SK-N-SH treated with all-trans-retinoic acid at 6 μM for 48 hours (cell line): ENCODE data around the gene ENTR1.

Source experiments
- ARNTL ChIP-seq: fragments of 450-650 bp; formaldehyde crosslinking; IDR thresholded peaks from 2 replicates; pipeline ENCODE4 v1.5.0; 2020; ENCODE audit warnings: low read depth, mild to moderate bottlenecking, moderate library complexity, borderline replicate concordance
- BACH2 ChIP-seq: fragments of 250-450 bp; sonication (Bioruptor Pico); IDR thresholded peaks from 2 replicates; pipeline ENCODE4 v1.9.0; 2021; ENCODE audit warnings: mild to moderate bottlenecking, borderline replicate concordance
- ISL1 ChIP-seq: fragments of 250-450 bp; sonication (Bioruptor Pico); IDR thresholded peaks from 2 replicates; pipeline ENCODE4 v2.1.2; 2022; ENCODE audit warnings: mild to moderate bottlenecking, moderate library complexity
- PATZ1 ChIP-seq: fragments of 250-450 bp; sonication (Bioruptor Pico); IDR thresholded peaks from 2 replicates; pipeline ENCODE4 v1.8.0; 2020; ENCODE audit warnings: mild to moderate bottlenecking, moderate library complexity, borderline replicate concordance
- RARB ChIP-seq: fragments of 250-450 bp; sonication (Bioruptor Pico); IDR thresholded peaks from 2 replicates; pipeline ENCODE4 v1.8.0; 2021; ENCODE audit warnings: mild to moderate bottlenecking, moderate library complexity
- SNAI2 ChIP-seq: fragments of 250-450 bp; sonication (Bioruptor Pico); IDR thresholded peaks from 2 replicates; pipeline ENCODE4 v1.5.0; 2020; ENCODE audit warnings: mild to moderate bottlenecking, moderate library complexity
- ZFP30 ChIP-seq: fragments of 450-650 bp; formaldehyde crosslinking; IDR thresholded peaks from 2 replicates; pipeline ENCODE4 v1.5.0; 2022; ENCODE audit warnings: mild to moderate bottlenecking, moderate library complexity
- ZNF8 ChIP-seq: fragments of 450-650 bp; formaldehyde crosslinking; IDR thresholded peaks from 2 replicates; pipeline ENCODE4 v1.5.0; 2020; ENCODE audit warnings: mild to moderate bottlenecking, moderate library complexity

- TF ChIP-seq RARB (CRISPR knock-in tag): no peak
- no peak for TF ChIP-seq BACH2 (CRISPR knock-in tag)
- no peak for TF ChIP-seq ZFP30 (CRISPR knock-in tag)
- TF ChIP-seq ISL1 (CRISPR knock-in tag): no peak
- TF ChIP-seq PATZ1 (CRISPR knock-in tag): no peak
- no peak for TF ChIP-seq ARNTL (CRISPR knock-in tag)
- no peak for TF ChIP-seq SNAI2 (CRISPR knock-in tag)
- no peak for TF ChIP-seq ZNF8 (CRISPR knock-in tag)
Measured at GRCh38 chr9:136441681-136442245, 31.3 kb upstream of the ENTR1 start.
